Osteocyte (in vitro differentiated cells): Measurements from ENCODE around the gene KLC3. TPM values are rescaled to one million over a fixed set of nuclear protein-coding genes. Genes with fewer than 3 reads are reported as not detected.

Experiments used
- DNase-seq: peaks from one replicate; pipeline ENCODE4 v3.0.0; 2021; ENCODE audit warnings: mixed read lengths; ENCODE audit not compliant: unreplicated experiment; ENCODE audit errors: extremely low spot score
- H3K27ac Mint-ChIP-seq: one replicate; pipeline ENCODE4 v1.8.0; 2021; ENCODE audit warnings: mild to moderate bottlenecking, mixed read lengths; ENCODE audit not compliant: unreplicated experiment
- H3K27me3 Mint-ChIP-seq: one replicate; pipeline ENCODE4 v1.8.0; 2021; ENCODE audit warnings: mixed read lengths; ENCODE audit not compliant: unreplicated experiment
- H3K36me3 Mint-ChIP-seq: one replicate; pipeline ENCODE4 v1.8.0; 2021; ENCODE audit warnings: mixed read lengths; ENCODE audit not compliant: unreplicated experiment
- H3K4me1 Mint-ChIP-seq: one replicate; pipeline ENCODE4 v1.8.0; 2021; ENCODE audit warnings: mixed read lengths; ENCODE audit not compliant: unreplicated experiment
- H3K4me3 Mint-ChIP-seq: one replicate; pipeline ENCODE4 v1.8.0; 2021; ENCODE audit warnings: mild to moderate bottlenecking, moderate library complexity, mixed read lengths; ENCODE audit not compliant: unreplicated experiment
- H3K9me3 Mint-ChIP-seq: one replicate; pipeline ENCODE4 v1.8.0; 2021; ENCODE audit warnings: mixed read lengths; ENCODE audit not compliant: unreplicated experiment
- CTCF ChIP-seq: fragments of 200-600 bp; sonication (generic); IDR thresholded peaks from 2 replicates; pipeline ENCODE4 v1.5.0; 2021; ENCODE audit warnings: antibody characterized with exemption, mild to moderate bottlenecking, moderate library complexity
- total RNA-seq: library from RNA; stranded (reverse); gene quantifications from 2 replicates; pipeline ENCODE4 v1.2.1, GENCODE V29; 2021

KLC3 gene
- total RNA-seq, 1 donor from 2014 or later, result not detected

GRCh38 chr19:45315304-45315703 lies 25.2 kb upstream of the KLC3 start:
- no peak overlapping the region for H3K4me3 Mint-ChIP-seq

GRCh38 chr19:45320997-45321775 lies 19.4 kb upstream of the KLC3 start:
- peaks cover 11% of the 10 kb centered on the region for H3K4me1 Mint-ChIP-seq
- no peak overlapping the region for H3K4me3 Mint-ChIP-seq
- H3K36me3 Mint-ChIP-seq, result no peaks in the 10 kb centered on the region
- peaks cover 15% of the 10 kb centered on the region for H3K27me3 Mint-ChIP-seq
- no peak for TF ChIP-seq CTCF
- H3K27ac Mint-ChIP-seq, result no peak overlapping the region
- H3K9me3 Mint-ChIP-seq, result no peaks in the 10 kb centered on the region
- DNase-seq, result no peak

More at GRCh38 chr19:45315304-45315703, 25.2 kb upstream of the KLC3 start:
- Mint-ChIP-seq H3K9me3 (no peaks in the 10 kb centered on the region), H3K27me3 (peaks cover 28% of the 10 kb centered on the region), H3K27ac (no peak overlapping the region), H3K36me3 (no peaks in the 10 kb centered on the region), H3K4me1 (no peaks in the 10 kb centered on the region)
- no peak for DNase-seq
- TF ChIP-seq CTCF, result no peak

DNA sequence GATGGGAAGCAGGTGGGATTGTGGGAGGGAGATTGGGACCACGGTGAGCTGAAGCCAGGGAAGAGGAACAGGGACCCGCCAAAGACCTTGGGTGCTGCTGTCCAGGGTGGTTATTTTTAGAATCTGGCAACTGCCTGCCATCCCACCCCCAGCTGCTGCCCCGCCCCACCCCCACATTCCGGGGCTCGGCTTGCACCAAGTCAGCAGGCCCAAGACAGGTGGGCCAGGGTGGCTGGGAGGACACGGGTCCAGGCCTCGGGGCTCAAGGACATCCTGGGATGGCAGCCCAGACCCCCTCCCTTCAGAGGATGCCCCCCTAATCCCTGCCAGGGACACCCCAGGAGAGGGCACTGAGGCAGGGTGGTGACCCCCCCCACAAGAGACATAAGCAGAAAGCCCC lies 18.7 kb upstream of the KLC3 start:
- no peaks in the 10 kb centered on the region for H3K36me3 Mint-ChIP-seq
- peaks cover 14% of the 10 kb centered on the region for H3K4me1 Mint-ChIP-seq
- no peak for TF ChIP-seq CTCF
- peaks cover 9% of the 10 kb centered on the region for H3K27me3 Mint-ChIP-seq
- no peak overlapping the region for H3K4me3 Mint-ChIP-seq
- H3K9me3 Mint-ChIP-seq, result no peaks in the 10 kb centered on the region
- no peak overlapping the region for H3K27ac Mint-ChIP-seq
- no peak for DNase-seq

GRCh38 chr19:45322311-45322710 lies 18.2 kb upstream of the KLC3 start:
- peaks cover 8% of the 10 kb centered on the region for H3K27me3 Mint-ChIP-seq
- no peak for DNase-seq
- H3K9me3 Mint-ChIP-seq, result no peaks in the 10 kb centered on the region
- no peak overlapping the region for H3K4me3 Mint-ChIP-seq
- H3K36me3 Mint-ChIP-seq, result no peaks in the 10 kb centered on the region
- no peak for TF ChIP-seq CTCF
- H3K4me1 Mint-ChIP-seq, result peaks cover 14% of the 10 kb centered on the region
- no peak overlapping the region for H3K27ac Mint-ChIP-seq

DNA sequence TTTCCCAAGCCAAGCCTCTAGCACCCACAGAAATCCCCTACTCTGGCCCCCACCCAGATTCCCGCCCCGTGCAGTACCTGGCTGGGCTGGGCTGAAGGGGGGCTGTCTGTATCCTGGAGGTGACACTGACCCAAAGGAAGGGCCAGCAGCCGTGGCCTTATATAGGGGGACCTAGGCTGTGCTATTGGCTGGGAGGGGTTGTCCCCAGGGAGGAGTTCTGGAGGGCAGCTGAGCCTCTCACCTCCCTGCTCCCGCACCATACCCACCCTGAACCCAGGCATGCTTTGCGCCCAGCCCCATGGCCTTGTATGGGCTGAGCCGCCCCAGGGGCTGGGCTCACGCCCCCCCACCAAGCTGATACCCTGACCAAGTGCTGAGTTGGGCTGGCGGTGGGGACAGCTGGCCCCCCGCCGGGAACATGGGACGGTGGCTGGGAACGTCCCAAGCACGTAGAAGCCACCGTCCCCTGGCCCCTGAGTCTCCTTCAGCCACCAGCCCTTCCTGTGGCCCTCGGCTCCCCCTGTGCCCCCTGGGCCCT lies 17.7 kb upstream of the KLC3 start, which contains the start of gene CKM:
Gene CKM, minus strand, starts transcription at position 132 of the 538 bp plus-strand sequence. CDS start 3,162 bp downstream, outside the sequence.
- no peak for DNase-seq
- H3K9me3 Mint-ChIP-seq, result no peaks in the 10 kb centered on the region

More for the DNA sequence above, 17.7 kb upstream of the KLC3 start, which contains the start of gene CKM:
- H3K4me1 Mint-ChIP-seq, result peaks cover 14% of the 10 kb centered on the region
- H3K27me3 Mint-ChIP-seq, result peaks cover 4% of the 10 kb centered on the region
- H3K36me3 Mint-ChIP-seq, result no peaks in the 10 kb centered on the region
- peak within 1 kb of the TSS; percentile 56 for H3K4me3 Mint-ChIP-seq
- TF ChIP-seq CTCF, result no peak
- H3K27ac Mint-ChIP-seq, result no peak within 1 kb of the TSS
